B cell (primary cell): ENCODE data around the gene CHFR. TPM values are rescaled to one million over a fixed set of nuclear protein-coding genes. Genes with fewer than 3 reads are reported as not detected.

Source experiments
- ATAC-seq: fragments of 200-7000 bp; cut with Tn5 transposase; one replicate; pipeline ENCODE4 v1.10.0; 2021; ENCODE audit warnings: low read depth, mild to moderate bottlenecking, moderate number of reproducible peaks, moderate library complexity
- CTCF ChIA-PET: fragments of 350-600 bp; sonication (Branson Sonifier 250); formaldehyde crosslinking; loops from one replicate; lab custom pipeline; 2021; ENCODE audit warnings: antibody characterized with exemption, inconsistent platforms; lab: Charles Lee
- POLR2A ChIA-PET: fragments of 350-600 bp; sonication (Branson Sonifier 250); formaldehyde crosslinking; loops from one replicate; lab custom pipeline; 2021; ENCODE audit warnings: antibody characterized with exemption; lab: Charles Lee
- DNase-seq: peaks from one replicate; pipeline ENCODE4 v3.0.0; 2013
- H2AFZ ChIP-seq: 2 replicates; pipeline ENCODE4 v1.6.1; 2012; ENCODE audit warnings: mild to moderate bottlenecking, low read depth, low read length; ENCODE audit not compliant: insufficient read depth, poor library complexity, severe bottlenecking
- H3K27ac ChIP-seq, 2 donors: 1 replicate in 1 of 2; 2 replicates in 1 of 2; pipeline ENCODE4 v1.5.1; 2012 to 2013; ENCODE audit warnings: low read length in 2 of 2, mild to moderate bottlenecking in 2 of 2, moderate library complexity in 1 of 2
- H3K27me3 ChIP-seq, 4 experiments: fragments of 200-600 bp in 1 of 4; sonication (generic) in 1 of 4; replicated peaks in 1 of 4; 1 replicate in 2 of 4; 2 replicates in 2 of 4; pipeline versions ENCODE4 v1.6.1 to v1.7.0; 2013 to 2016; ENCODE audit warnings: low read length in 3 of 4, mild to moderate bottlenecking in 2 of 4, mixed read lengths in 1 of 4, moderate library complexity in 1 of 4; ENCODE audit not compliant: insufficient read depth in 4 of 4, control insufficient read depth in 3 of 4; ENCODE audit errors: control extremely low read depth in 1 of 4
- H3K36me3 ChIP-seq, 2 experiments: replicated peaks in 1 of 2; 1 replicate in 1 of 2; 2 replicates in 1 of 2; pipeline versions ENCODE4 v1.6.1 to v1.7.1; 2013; ENCODE audit warnings: low read length in 1 of 2; ENCODE audit not compliant: insufficient read depth in 2 of 2, control insufficient read depth in 1 of 2; ENCODE audit errors: control extremely low read depth in 1 of 2, extremely low read depth in 1 of 2
- H3K4me1 ChIP-seq, 2 donors: fragments of 200-600 bp in 1 of 2; sonication (generic) in 1 of 2; 1 replicate in 1 of 2; 2 replicates in 1 of 2; pipeline versions ENCODE4 v1.5.1 to v1.6.1; 2013 to 2017; ENCODE audit warnings: low read length in 2 of 2; ENCODE audit not compliant: control insufficient read depth in 2 of 2, insufficient read depth in 2 of 2
- H3K4me2 ChIP-seq: replicated peaks from 2 replicates; pipeline ENCODE3; 2012; ENCODE audit warnings: mild to moderate bottlenecking, low read depth, low read length; ENCODE audit not compliant: poor library complexity, severe bottlenecking
- H3K4me3 ChIP-seq, 5 experiments: fragments of 200-600 bp in 1 of 5; sonication (generic) in 1 of 5; 1 replicate in 3 of 5; 2 replicates in 2 of 5; pipeline versions ENCODE4 v1.5.1 to v1.7.0; 2011 to 2016; ENCODE audit warnings: low read length in 4 of 5, mild to moderate bottlenecking in 4 of 5, low read depth in 2 of 5, control low read depth in 1 of 5, moderate library complexity in 1 of 5; ENCODE audit not compliant: insufficient read depth in 1 of 5; ENCODE audit errors: control extremely low read depth in 1 of 5, extremely low read depth in 1 of 5
- H3K79me2 ChIP-seq: fragments of 200-600 bp; sonication (generic); one replicate; pipeline ENCODE4 v1.6.0; 2016; ENCODE audit warnings: low read length; ENCODE audit not compliant: control insufficient read depth, insufficient read depth
- H3K9ac ChIP-seq: fragments of 200-600 bp; sonication (generic); 2 replicates; pipeline ENCODE4 v1.6.1; 2017; ENCODE audit warnings: mild to moderate bottlenecking, low read length, moderate library complexity
- H3K9me3 ChIP-seq, 3 donors: one replicate each; pipeline versions ENCODE4 v1.6.1 to v1.7.1; 2013; ENCODE audit warnings: low read length in 2 of 3; ENCODE audit not compliant: control insufficient read depth in 2 of 3, insufficient read depth in 1 of 3; ENCODE audit errors: control extremely low read depth in 1 of 3
- H4K20me1 ChIP-seq: 2 replicates; pipeline ENCODE4 v1.6.0; 2012; ENCODE audit warnings: mild to moderate bottlenecking, low read length; ENCODE audit not compliant: insufficient read depth, control insufficient read depth, poor library complexity, severe bottlenecking
- H3K27ac Mint-ChIP-seq: one replicate; pipeline ENCODE4 v1.8.0; 2021; ENCODE audit warnings: mixed read lengths
- H3K27me3 Mint-ChIP-seq: one replicate; pipeline ENCODE4 v1.8.0; 2021; ENCODE audit warnings: mixed read lengths
- H3K4me1 Mint-ChIP-seq: one replicate; pipeline ENCODE4 v1.8.0; 2021; ENCODE audit warnings: mixed read lengths
- H3K4me3 Mint-ChIP-seq: one replicate; pipeline ENCODE4 v1.8.0; 2021; ENCODE audit warnings: mixed read lengths
- H3K9me3 Mint-ChIP-seq: one replicate; pipeline ENCODE4 v1.8.0; 2022; ENCODE audit warnings: mixed read lengths; ENCODE audit not compliant: insufficient read depth
- CTCF ChIP-seq: fragments of 200-600 bp; IDR thresholded peaks from one replicate; pipeline ENCODE4 v1.8.0; 2022; ENCODE audit warnings: antibody characterized with exemption, mild to moderate bottlenecking
- EZH2 ChIP-seq: IDR thresholded peaks from 2 replicates; pipeline ENCODE4 v1.6.1; 2012; ENCODE audit warnings: borderline replicate concordance, low read depth, mild to moderate bottlenecking, moderate library complexity, low read length; ENCODE audit not compliant: insufficient read depth, poor library complexity, severe bottlenecking
- WGBS: methylation state at CpG from one replicate; pipeline ENCODE4 v1.1.5; 2013; ENCODE audit warnings: missing lambda C conversion rate; ENCODE audit not compliant: insufficient coverage; 5-methylcytosine and 5-hydroxymethylcytosine counted together
- intact Hi-C: fragments of 100-400 bp; cut with micrococcal nuclease; formaldehyde crosslinking; loops from one replicate; pipeline ENCODE4 v1.10.0; 2022
- polyA plus RNA-seq: library from polyadenylated mRNA; depleted of rRNA; stranded (reverse); fragments of >200 nt; gene quantifications from 2 replicates; pipeline ENCODE4 v1.2.3, GENCODE V29; 2012
- total RNA-seq, 2 donors: library from RNA; stranded (reverse); fragments of 120-200 nt in 1 of 2; gene quantifications; 1 replicate in 1 of 2; 2 replicates in 1 of 2; pipeline versions ENCODE4 v1.2.3 to v1.2.4, GENCODE V29; 2013 to 2022

The CHFR gene
- total and polyA plus RNA-seq, 2 donors (not counting 1 experiment from before 2014, with no cell fraction given), result 83.8 to 92.5 TPM

GRCh38 chr12:132936163-132936562, 48.8 kb upstream of the CHFR start:
- peaks cover 1 to 67% (median 49%) of the 10 kb centered on the region in 3 donors for H3K9me3 ChIP-seq
- Mint-ChIP-seq H3K27ac (no peak overlapping the region), H3K4me1 (no peaks in the 10 kb centered on the region), H3K4me3 (no peak overlapping the region), H3K9me3 (peaks cover 30% of the 10 kb centered on the region), H3K27me3 (no peaks in the 10 kb centered on the region)
- WGBS, result no CpG with 5 or more reads among the region's 2 CpGs
- ATAC-seq, result no peak
- CTCF ChIA-PET, result interaction anchor here (0.7 kb wide), 1 partner anchor 175 kb away, joined by 3 read pairs; the partner anchor contains the start of gene ANKLE2
- POLR2A ChIA-PET, result no interaction called here
- no peaks in the 10 kb centered on the region for H3K79me2 ChIP-seq
- no peak overlapping the region for H3K4me2 ChIP-seq
- no peak for DNase-seq
- no peak overlapping the region for H3K4me3 ChIP-seq
- H3K27me3 ChIP-seq, result no peaks in the 10 kb centered on the region
- H2AFZ ChIP-seq, result no peak overlapping the region
- no peaks in the 10 kb centered on the region for H3K36me3 ChIP-seq
- no peaks in the 10 kb centered on the region for H4K20me1 ChIP-seq
- no peaks in the 10 kb centered on the region for H3K4me1 ChIP-seq
- H3K27ac ChIP-seq, result no peak overlapping the region
- TF ChIP-seq CTCF, result no peak
- no peak for TF ChIP-seq EZH2
- H3K9ac ChIP-seq, result no peak overlapping the region
- intact Hi-C loops, result no loop called here

- Histone ChIP-seq H3K27me3 (no peaks in the 10 kb centered on the region), H3K9ac (peak overlapping the region; percentile 8), H3K4me2 (no peak overlapping the region), H3K9me3 (peaks cover 17 to 93% (median 58%) of the 10 kb centered on the region in 3 donors), H3K79me2 (no peaks in the 10 kb centered on the region), H2AFZ (no peak overlapping the region), H3K4me3 (peak overlapping the region in 1 of 5 experiments; percentile 22), H3K4me1 (no peaks in the 10 kb centered on the region), H4K20me1 (no peaks in the 10 kb centered on the region), H3K36me3 (no peaks in the 10 kb centered on the region), H3K27ac (no peak overlapping the region)
- Mint-ChIP-seq H3K4me3 (no peak overlapping the region), H3K4me1 (no peaks in the 10 kb centered on the region), H3K9me3 (peaks cover 23% of the 10 kb centered on the region), H3K27ac (no peak overlapping the region), H3K27me3 (no peaks in the 10 kb centered on the region)
- no peak for DNase-seq
- POLR2A ChIA-PET, result no interaction called here
- ATAC-seq, result no peak
- intact Hi-C loops, result no loop called here
- TF ChIP-seq EZH2, result no peak
- no peak for TF ChIP-seq CTCF
- WGBS, result no CpG with 5 or more reads among the region's 6 CpGs
- CTCF ChIA-PET, result no interaction called here
Observed at GRCh38 chr12:132926415-132926833, 39.0 kb upstream of the CHFR start.
